WTC11 (cell line): ENCODE measurements around the gene CLEC16A.

ENCODE experiments used
- ATF3 ChIP-seq: sonication (generic); formaldehyde crosslinking; conservative IDR thresholded peaks from 2 replicates; pipeline ENCODE4 v1.8.1; 2022; ENCODE audit warnings: mild to moderate bottlenecking, missing genetic modification reagents
- ATF6 ChIP-seq: sonication (generic); formaldehyde crosslinking; IDR thresholded peaks from 2 replicates; pipeline ENCODE4 v1.8.1; 2023; ENCODE audit warnings: mild to moderate bottlenecking, missing genetic modification reagents
- CREB1 ChIP-seq: sonication (generic); formaldehyde crosslinking; IDR thresholded peaks from 2 replicates; pipeline ENCODE4 v1.8.0; 2023; ENCODE audit warnings: mild to moderate bottlenecking, missing genetic modification reagents
- CTCF ChIP-seq: fragments of 200-600 bp; IDR thresholded peaks from 2 replicates; pipeline ENCODE4 v1.8.0; 2022; ENCODE audit warnings: antibody characterized with exemption
- ELF4 ChIP-seq: sonication (generic); formaldehyde crosslinking; IDR thresholded peaks from 2 replicates; pipeline ENCODE4 v1.8.1; 2022; ENCODE audit warnings: low read depth, mild to moderate bottlenecking, moderate library complexity, missing genetic modification reagents
- FOXP4 ChIP-seq: sonication (generic); formaldehyde crosslinking; IDR thresholded peaks from 2 replicates; pipeline ENCODE4 v1.8.0; 2022; ENCODE audit warnings: mild to moderate bottlenecking, missing genetic modification reagents
- GABPB1 ChIP-seq: sonication (generic); formaldehyde crosslinking; IDR thresholded peaks from 2 replicates; pipeline ENCODE4 v1.8.1; 2023; ENCODE audit warnings: mild to moderate bottlenecking, missing genetic modification reagents
- MAX ChIP-seq: sonication (generic); formaldehyde crosslinking; IDR thresholded peaks from 2 replicates; pipeline ENCODE4 v1.8.0; 2022; ENCODE audit warnings: mild to moderate bottlenecking, missing genetic modification reagents
- MYBL2 ChIP-seq: sonication (generic); formaldehyde crosslinking; IDR thresholded peaks from 2 replicates; pipeline ENCODE4 v1.8.1; 2023; ENCODE audit warnings: mild to moderate bottlenecking, moderate library complexity, missing genetic modification reagents
- NFYB ChIP-seq: sonication (generic); formaldehyde crosslinking; conservative IDR thresholded peaks from 2 replicates; pipeline ENCODE4 v1.8.0; 2022; ENCODE audit warnings: low read depth, missing genetic modification reagents
- STAT6 ChIP-seq: sonication (generic); formaldehyde crosslinking; conservative IDR thresholded peaks from 2 replicates; pipeline ENCODE4 v1.8.1; 2023; ENCODE audit warnings: mild to moderate bottlenecking, low read depth, missing genetic modification reagents, moderate library complexity

GRCh38 chr16:11015607-11016006, 71.2 kb downstream of the CLEC16A start:
- TF ChIP-seq CTCF (no peak), ATF6 (CRISPR knock-in tag) (no peak), NFYB (CRISPR knock-in tag) (no peak), GABPB1 (CRISPR knock-in tag) (no peak), FOXP4 (CRISPR knock-in tag) (no peak), STAT6 (CRISPR knock-in tag) (no peak), MYBL2 (CRISPR knock-in tag) (no peak), MAX (no peak), ATF3 (CRISPR knock-in tag) (no peak), ELF4 (no peak), CREB1 (CRISPR knock-in tag) (no peak)
